ENCODE results near the gene NUTM1. TPM values are rescaled to one million over a fixed set of nuclear protein-coding genes. Genes with fewer than 3 reads are reported as not detected.

Gene NUTM1
- total and polyA plus RNA-seq, 2 of the 13 experiments (the other 11 are each of a cell fraction or from before 2014, with no cell fraction given), result not detected

MicroRNAs encoded within 50 kb of the gene (microRNA counts, 767-probe panel; counts per million panel counts)
- microRNA hsa-miR-1233, result not detected

Small RNAs within 50 kb of the gene (microRNA-seq; reads per million reads assigned to microRNA genes)
- not detected for gene MIR1233-1

Small RNAs within 50 kb of the gene (small RNA-seq; reads per million reads assigned to genes)
- gene MIR1233-1 (ENCODE audit: insufficient read depth in 2 of 3, insufficient read length in 3 of 3, low read depth in 2 of 3, low replicate concordance in 1 of 3) (0 reads per million in 3 experiments), gene RF00019 (ENCODE audit: insufficient read depth in 2 of 3, insufficient read length in 3 of 3, low read depth in 2 of 3, low replicate concordance in 1 of 3) (0 reads per million in 3 experiments)

Other genes with a start within 250 kb of the NUTM1 start
- 29.3 and 46.8 TPM in 2 replicates for gene EMC7, start 241.5 kb upstream of the NUTM1 start, total RNA-seq (2016; rRNA removed; fragmentation: Illumina TruSeq; extraction: Trizol)
- gene EMC7, start 241.5 kb upstream of the NUTM1 start, polyA plus RNA-seq (2011; rRNA removed), result 97.7 and 113 TPM in 2 replicates
- gene PGBD4, start 241.2 kb upstream of the NUTM1 start, total RNA-seq (2016; rRNA removed; fragmentation: Illumina TruSeq; extraction: Trizol), result 1.3 and 1.4 TPM in 2 replicates
- 1.7 TPM in 2 replicates for gene PGBD4, start 241.2 kb upstream of the NUTM1 start, polyA plus RNA-seq (2011; rRNA removed)
- gene KATNBL1, start 133.2 kb upstream of the NUTM1 start, total RNA-seq (2016; rRNA removed; fragmentation: Illumina TruSeq; extraction: Trizol), result 42.8 and 43.9 TPM in 2 replicates
- gene KATNBL1, start 133.2 kb upstream of the NUTM1 start, polyA plus RNA-seq (2011; rRNA removed), result 19.3 and 23.4 TPM in 2 replicates
- 104 and 113 TPM in 2 replicates for gene EMC4, start 118.3 kb upstream of the NUTM1 start, total RNA-seq (2016; rRNA removed; fragmentation: Illumina TruSeq; extraction: Trizol)
- 63.7 and 66.9 TPM in 2 replicates for gene EMC4, start 118.3 kb upstream of the NUTM1 start, polyA plus RNA-seq (2011; rRNA removed)
- gene SLC12A6, start 5.5 kb upstream of the NUTM1 start, total RNA-seq (2016; rRNA removed; fragmentation: Illumina TruSeq; extraction: Trizol), result 10.1 and 15.2 TPM in 2 replicates
- 27.9 and 30.1 TPM in 2 replicates for gene SLC12A6, start 5.5 kb upstream of the NUTM1 start, polyA plus RNA-seq (2011; rRNA removed)
- 239 and 316 TPM in 2 replicates for gene NOP10, start 179 bp upstream of the NUTM1 start, total RNA-seq (2016; rRNA removed; fragmentation: Illumina TruSeq; extraction: Trizol)
- 369 and 407 TPM in 2 replicates for gene NOP10, start 179 bp upstream of the NUTM1 start, polyA plus RNA-seq (2011; rRNA removed)
- gene LPCAT4, start 23.9 kb downstream of the NUTM1 start, total RNA-seq (2016; rRNA removed; fragmentation: Illumina TruSeq; extraction: Trizol), result 2.2 and 8.1 TPM in 2 replicates
- 57.1 and 64.6 TPM in 2 replicates for gene LPCAT4, start 23.9 kb downstream of the NUTM1 start, polyA plus RNA-seq (2011; rRNA removed)
- 1.6 and 17.1 TPM in 2 replicates for gene GOLGA8A, start 94.5 kb downstream of the NUTM1 start, total RNA-seq (2016; rRNA removed; fragmentation: Illumina TruSeq; extraction: Trizol)
- gene GOLGA8A, start 94.5 kb downstream of the NUTM1 start, polyA plus RNA-seq (2011; rRNA removed), result 43.7 and 47.8 TPM in 2 replicates
- gene GOLGA8B, start 240.3 kb downstream of the NUTM1 start, total RNA-seq (2016; rRNA removed; fragmentation: Illumina TruSeq; extraction: Trizol), result 6.0 and 38.8 TPM in 2 replicates
- gene GOLGA8B, start 240.3 kb downstream of the NUTM1 start, polyA plus RNA-seq (2011; rRNA removed), result 89.0 and 104 TPM in 2 replicates